AG04450 (cell line): ENCODE measurements around the gene PPFIBP2. TPM values are rescaled to one million over a fixed set of nuclear protein-coding genes. Genes with fewer than 3 reads are reported as not detected.

Experiments used
- CTCF ChIA-PET: fragments of 300-600, 350-600 bp; formaldehyde crosslinking; extraction: SDS; loops from one replicate; lab custom pipeline; 2022; ENCODE audit warnings: antibody characterized with exemption, inconsistent platforms; lab: Charles Lee
- POLR2A ChIA-PET: fragments of 350-600 bp; formaldehyde crosslinking; extraction: SDS; loops from one replicate; lab custom pipeline; 2021; ENCODE audit warnings: antibody characterized with exemption, inconsistent platforms; lab: Yijun Ruan, JAX
- DNase-seq: peaks from one replicate; pipeline ENCODE4 v3.0.0-alpha.2; 2011; ENCODE audit warnings: low read depth, low spot score
- H3K27ac ChIP-seq: one replicate; pipeline ENCODE4 v1.5.1; 2012; ENCODE audit warnings: low read depth, low read length, control low read depth
- H3K27me3 ChIP-seq: one replicate; pipeline ENCODE4 v1.6.0; 2012; ENCODE audit warnings: low read length; ENCODE audit not compliant: control insufficient read depth, insufficient read depth
- H3K4me3 ChIP-seq: 2 replicates; pipeline ENCODE4 v1.5.1; 2011; ENCODE audit warnings: mild to moderate bottlenecking, low read depth, low read length, control low read depth
- H3K9me3 ChIP-seq: 2 replicates; pipeline ENCODE4 v1.5.1; 2012; ENCODE audit warnings: low read length; ENCODE audit not compliant: control insufficient read depth, insufficient read depth
- polyA plus RNA-seq: library from polyadenylated mRNA; depleted of rRNA; stranded (reverse); fragments of >200 nt; gene quantifications from 2 replicates; pipeline ENCODE4 v1.2.3, GENCODE V29; 2011
- TF ChIP-seq, protein P1 (sequence below): IDR thresholded peaks from 2 replicates; pipeline ENCODE4 v1.5.1; 2011; ENCODE audit warnings: low read depth, low read length, control low read depth, inconsistent platforms

The PPFIBP2 gene
- polyA plus RNA-seq, 1 experiment, result 4.1 TPM

DNA sequence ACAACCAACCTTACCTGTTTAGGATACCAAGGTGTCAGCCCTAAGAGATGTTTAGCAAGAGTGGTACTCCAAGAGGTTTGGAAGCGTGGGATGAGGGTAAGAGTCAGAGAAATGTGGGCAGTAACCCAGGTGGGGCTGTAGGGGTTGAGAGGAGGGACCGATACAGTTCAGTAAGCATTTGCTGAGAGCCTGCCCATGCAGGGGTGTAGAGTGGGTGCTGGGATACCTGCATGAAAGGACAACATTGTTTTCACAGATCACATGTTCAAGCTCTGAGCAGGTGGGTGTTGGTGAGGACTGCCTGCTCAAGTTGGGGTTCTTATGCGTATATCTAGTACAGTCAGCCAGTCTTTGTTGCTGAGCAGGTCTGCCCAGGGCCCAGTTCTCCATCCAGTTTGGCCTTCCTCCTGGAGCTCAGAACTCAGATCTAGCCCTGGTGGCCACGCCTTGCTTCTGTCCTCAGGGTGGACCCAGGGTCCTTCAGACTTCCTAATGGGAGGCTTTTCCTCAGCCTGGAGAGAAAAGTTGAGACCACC, 14.8 kb downstream of the PPFIBP2 start:
- Histone ChIP-seq H3K4me3 (no peak overlapping the region), H3K27me3 (peaks cover 8% of the 10 kb centered on the region), H3K27ac (no peak overlapping the region), H3K9me3 (no peaks in the 10 kb centered on the region)
- ChIA-PET POLR2A (no interaction called here), CTCF (no interaction called here)
- DNase-seq, result no peak
- TF ChIP-seq, protein P1, sequence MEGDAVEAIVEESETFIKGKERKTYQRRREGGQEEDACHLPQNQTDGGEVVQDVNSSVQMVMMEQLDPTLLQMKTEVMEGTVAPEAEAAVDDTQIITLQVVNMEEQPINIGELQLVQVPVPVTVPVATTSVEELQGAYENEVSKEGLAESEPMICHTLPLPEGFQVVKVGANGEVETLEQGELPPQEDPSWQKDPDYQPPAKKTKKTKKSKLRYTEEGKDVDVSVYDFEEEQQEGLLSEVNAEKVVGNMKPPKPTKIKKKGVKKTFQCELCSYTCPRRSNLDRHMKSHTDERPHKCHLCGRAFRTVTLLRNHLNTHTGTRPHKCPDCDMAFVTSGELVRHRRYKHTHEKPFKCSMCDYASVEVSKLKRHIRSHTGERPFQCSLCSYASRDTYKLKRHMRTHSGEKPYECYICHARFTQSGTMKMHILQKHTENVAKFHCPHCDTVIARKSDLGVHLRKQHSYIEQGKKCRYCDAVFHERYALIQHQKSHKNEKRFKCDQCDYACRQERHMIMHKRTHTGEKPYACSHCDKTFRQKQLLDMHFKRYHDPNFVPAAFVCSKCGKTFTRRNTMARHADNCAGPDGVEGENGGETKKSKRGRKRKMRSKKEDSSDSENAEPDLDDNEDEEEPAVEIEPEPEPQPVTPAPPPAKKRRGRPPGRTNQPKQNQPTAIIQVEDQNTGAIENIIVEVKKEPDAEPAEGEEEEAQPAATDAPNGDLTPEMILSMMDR, result no peak

DNA sequence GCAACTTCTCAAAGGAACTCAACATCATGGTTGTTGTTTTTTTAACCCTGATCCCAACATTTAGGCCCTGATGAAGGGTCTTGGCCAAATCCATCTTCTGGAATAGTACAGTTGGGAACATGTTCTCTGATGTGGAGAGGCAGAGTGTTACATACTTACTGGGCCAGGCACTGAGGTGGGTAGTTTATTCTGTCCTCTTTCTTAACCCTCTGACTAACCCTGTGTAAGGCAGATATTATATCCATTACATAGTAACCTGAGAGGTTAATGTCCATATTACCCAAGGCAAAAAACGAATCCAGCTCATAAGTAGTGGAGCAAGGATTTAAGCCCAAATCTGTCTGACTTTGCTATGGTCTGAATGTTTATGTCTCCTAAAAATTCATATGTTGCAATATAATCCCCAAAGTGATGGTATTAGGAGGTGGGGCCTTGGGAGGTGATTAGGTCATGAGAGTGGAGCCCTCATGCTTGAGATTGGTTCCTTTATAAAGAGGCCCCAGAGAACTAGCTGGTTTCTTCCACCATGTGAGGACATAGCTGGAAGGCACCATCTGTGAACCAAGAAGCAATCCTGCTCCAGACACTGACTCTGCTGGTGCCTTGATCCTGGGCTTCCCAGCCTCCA, 16.3 kb downstream of the PPFIBP2 start:
- ChIA-PET CTCF (no interaction called here), POLR2A (no interaction called here)
- Histone ChIP-seq H3K4me3 (no peak overlapping the region), H3K9me3 (no peaks in the 10 kb centered on the region), H3K27ac (no peak overlapping the region), H3K27me3 (peaks cover 5% of the 10 kb centered on the region)
- TF ChIP-seq, protein P1, result no peak
- no peak for DNase-seq

DNA sequence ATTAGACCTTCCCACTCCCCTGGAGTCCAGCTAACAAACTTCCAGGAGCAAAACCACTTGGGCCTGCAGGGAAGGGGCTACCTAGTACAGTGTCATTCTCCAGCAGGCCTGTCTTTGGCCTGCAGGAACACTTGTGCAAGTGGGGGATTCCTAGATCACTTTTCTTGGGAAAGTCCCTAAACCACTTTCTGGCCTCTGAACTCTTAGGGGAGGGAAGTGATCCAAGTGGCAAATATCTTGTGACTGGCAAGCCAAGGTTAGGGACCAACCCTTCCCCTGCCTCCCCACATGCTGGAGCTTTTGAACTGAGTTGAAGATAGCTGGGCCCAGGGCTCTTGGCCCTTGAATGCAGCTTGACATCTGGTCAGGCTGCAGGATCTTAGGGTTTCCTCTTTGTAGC, 17.2 kb downstream of the PPFIBP2 start:
- POLR2A ChIA-PET, result no interaction called here
- CTCF ChIA-PET, result interaction anchor here (1.1 kb wide), 1 partner anchor 18 kb away, joined by 3 read pairs; the partner anchor contains the start of gene PPFIBP2
- Histone ChIP-seq H3K27me3 (peaks cover 2% of the 10 kb centered on the region), H3K4me3 (no peak overlapping the region), H3K27ac (no peak overlapping the region), H3K9me3 (no peaks in the 10 kb centered on the region)
- no peak for DNase-seq
- TF ChIP-seq, protein P1, result no peak

DNA sequence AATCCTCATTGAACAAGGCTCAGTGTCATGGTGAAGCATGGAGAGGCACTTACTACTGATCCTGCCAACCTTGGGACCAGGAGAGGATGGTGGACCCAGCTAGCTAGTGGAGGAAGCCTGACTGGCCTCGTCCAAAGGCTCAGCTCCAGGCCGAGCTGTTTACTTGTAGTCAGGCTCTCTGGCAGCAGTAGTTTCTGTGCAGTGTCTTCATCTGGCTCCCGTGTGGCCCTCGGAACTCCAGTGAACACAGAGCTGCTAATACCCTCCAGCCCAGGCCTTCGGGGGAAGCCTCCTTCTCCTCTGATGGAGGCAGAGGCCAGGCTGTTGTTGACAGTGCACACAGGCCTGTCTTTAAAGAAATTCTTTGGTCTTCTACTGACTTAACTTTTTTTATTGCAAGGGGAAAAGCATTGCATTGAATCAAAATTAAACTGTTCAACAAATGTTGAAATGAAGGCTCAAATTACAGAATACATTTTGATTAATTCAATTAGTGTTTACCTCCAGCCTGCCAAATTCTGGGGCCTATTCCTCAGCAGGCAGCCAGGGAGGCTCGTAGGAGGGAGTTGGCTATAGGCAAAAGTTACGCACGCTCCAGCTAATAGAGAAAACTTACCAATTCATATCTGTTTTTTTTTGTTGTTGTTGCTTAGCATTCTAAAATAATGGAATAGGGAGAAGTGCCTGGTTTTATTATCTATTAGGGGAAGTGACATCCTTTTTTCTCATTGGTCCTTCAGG, 18.8 kb downstream of the PPFIBP2 start:
- TF ChIP-seq, protein P1, result no peak
- no peaks in the 10 kb centered on the region for H3K9me3 ChIP-seq
- H3K27me3 ChIP-seq, result no peaks in the 10 kb centered on the region
- POLR2A ChIA-PET, result no interaction called here
- H3K27ac ChIP-seq, result no peak overlapping the region
- no peak for DNase-seq
- CTCF ChIA-PET, result interaction anchor here (1.1 kb wide), 1 partner anchor 19 kb away, joined by 3 read pairs; the partner anchor contains the start of gene PPFIBP2
- H3K4me3 ChIP-seq, result no peak overlapping the region
